ENCODE measurements around the gene C2orf92.

C2orf92 gene

DNA sequence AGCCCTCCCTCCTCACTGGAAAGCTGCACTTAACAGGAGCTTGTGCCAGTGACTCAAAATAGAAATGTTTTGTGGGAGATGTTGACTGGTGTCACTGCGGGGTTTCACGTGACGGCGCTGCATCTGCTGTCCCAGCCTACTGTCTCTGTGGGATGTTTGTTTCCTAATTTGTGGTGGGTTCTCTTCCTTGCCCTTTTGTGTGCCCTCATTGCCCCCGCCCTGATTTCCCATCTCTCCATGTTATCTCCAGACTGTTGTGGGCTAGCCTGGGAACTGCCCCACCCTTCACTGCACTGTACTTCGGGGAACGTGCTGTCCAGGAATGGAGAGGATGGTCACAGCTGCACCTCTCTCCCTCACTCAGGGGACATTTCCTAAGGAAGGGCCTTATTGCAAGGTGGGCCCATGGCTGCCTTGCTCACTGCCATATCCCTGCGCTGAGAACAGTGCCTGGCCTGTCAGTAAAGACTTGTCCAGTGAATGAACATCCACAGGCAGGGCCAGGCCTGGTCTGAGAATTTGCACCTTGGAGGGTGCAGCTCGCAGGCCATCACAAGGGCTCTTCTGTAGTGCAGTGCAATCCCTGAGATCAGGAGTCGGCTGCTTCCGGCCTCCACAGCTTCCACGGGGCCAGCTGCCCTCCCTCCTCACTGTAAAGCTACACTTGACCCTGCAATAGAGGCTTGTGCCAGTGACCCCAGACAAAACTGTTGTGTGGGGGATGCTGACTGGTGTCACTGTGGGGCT lies 61.9 kb downstream of the C2orf92 start:
- CTCF ChIA-PET, result no interaction called here

DNA sequence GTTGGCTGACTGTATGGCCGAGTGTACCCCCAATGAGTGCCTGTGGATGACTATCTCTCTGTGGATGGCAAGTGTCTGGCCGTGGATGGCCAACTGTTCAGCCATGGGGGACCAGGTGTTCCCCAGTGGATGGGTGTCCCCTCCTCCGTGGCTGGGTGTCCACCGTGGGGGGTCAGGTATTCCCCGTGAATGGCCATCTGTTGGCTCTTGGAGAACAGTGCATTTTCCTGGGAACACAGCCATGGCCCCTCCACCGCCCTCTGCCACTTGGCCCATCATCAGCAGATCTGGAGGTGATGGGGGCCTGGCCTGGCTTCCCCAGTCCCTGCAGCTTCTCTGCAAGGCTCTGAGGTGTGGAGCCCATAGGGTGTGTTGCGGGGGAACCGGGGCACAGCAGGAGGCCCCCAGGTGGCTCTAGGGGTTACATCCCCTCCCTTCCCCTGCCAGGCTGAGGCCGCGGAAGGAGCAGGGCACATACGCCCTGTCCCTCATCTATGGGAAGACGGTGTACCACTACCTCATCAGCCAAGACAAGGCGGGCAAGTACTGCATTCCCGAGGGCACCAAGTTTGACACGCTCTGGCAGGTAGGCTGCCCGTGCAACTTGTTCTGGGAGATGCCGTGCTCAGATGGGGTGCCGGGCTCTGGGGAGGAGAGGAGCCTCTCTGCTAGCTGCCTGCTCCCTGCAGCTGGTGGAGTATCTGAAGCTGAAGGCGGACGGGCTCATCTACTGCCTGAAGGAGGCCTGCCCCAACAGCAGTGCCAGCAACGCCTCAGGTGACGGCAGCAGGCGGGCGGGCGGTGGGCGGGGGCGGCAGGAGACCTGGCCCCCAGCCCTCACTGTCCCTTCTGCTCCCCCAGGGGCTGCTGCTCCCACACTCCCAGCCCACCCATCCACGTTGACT lies 63.2 kb downstream of the C2orf92 start:
- no peak for TF ChIP-seq CTBP1 (IDR thresholded peaks at IDR 0.05; ENCODE audit: borderline replicate concordance)
- TF ChIP-seq L3MBTL2 (conservative IDR thresholded peaks at IDR 0.05), result no peak
- TF ChIP-seq TARDBP (IDR thresholded peaks at IDR 0.05), result no peak
- no peak for TF ChIP-seq NFRKB (IDR thresholded peaks at IDR 0.05)
- no peak for TF ChIP-seq FOXA1 (IDR thresholded peaks at IDR 0.05)
- no peak for TF ChIP-seq ZNF384 (IDR thresholded peaks at IDR 0.05)
- no peak for TF ChIP-seq HDGF (IDR thresholded peaks at IDR 0.05; ENCODE audit: borderline replicate concordance)
- no peak for TF ChIP-seq BHLHE40 (IDR thresholded peaks at IDR 0.05; ENCODE audit: borderline replicate concordance)
- no peak for DNase-seq (ENCODE audit: extremely low spot score)
- POLR2A ChIA-PET, result no interaction called here
- CTCF ChIA-PET, result no interaction called here

More for the DNA sequence above, 61.9 kb downstream of the C2orf92 start:
- DNase-seq (ENCODE audit: extremely low spot score), result no peak
- TF ChIP-seq FOXA1 (IDR thresholded peaks at IDR 0.05) (no peak), FOXK2 (IDR thresholded peaks at IDR 0.05) (no peak), SUZ12 (IDR thresholded peaks at IDR 0.05) (no peak), NFRKB (IDR thresholded peaks at IDR 0.05) (no peak), ELF4 (IDR thresholded peaks at IDR 0.05) (no peak), L3MBTL2 (conservative IDR thresholded peaks at IDR 0.05) (no peak), ARNT (IDR thresholded peaks at IDR 0.05) (no peak), HDGF (IDR thresholded peaks at IDR 0.05; ENCODE audit: borderline replicate concordance) (no peak), LEF1 (IDR thresholded peaks at IDR 0.05; ENCODE audit: borderline replicate concordance) (no peak), TARDBP (IDR thresholded peaks at IDR 0.05) (no peak), FOXM1 (IDR thresholded peaks at IDR 0.05; ENCODE audit: borderline replicate concordance) (no peak), ZNF384 (IDR thresholded peaks at IDR 0.05) (no peak), SP1 (IDR thresholded peaks at IDR 0.05) (no peak), CTBP1 (IDR thresholded peaks at IDR 0.05; ENCODE audit: borderline replicate concordance) (no peak), BHLHE40 (IDR thresholded peaks at IDR 0.05; ENCODE audit: borderline replicate concordance) (no peak)
- TF ChIP-seq, protein P1, sequence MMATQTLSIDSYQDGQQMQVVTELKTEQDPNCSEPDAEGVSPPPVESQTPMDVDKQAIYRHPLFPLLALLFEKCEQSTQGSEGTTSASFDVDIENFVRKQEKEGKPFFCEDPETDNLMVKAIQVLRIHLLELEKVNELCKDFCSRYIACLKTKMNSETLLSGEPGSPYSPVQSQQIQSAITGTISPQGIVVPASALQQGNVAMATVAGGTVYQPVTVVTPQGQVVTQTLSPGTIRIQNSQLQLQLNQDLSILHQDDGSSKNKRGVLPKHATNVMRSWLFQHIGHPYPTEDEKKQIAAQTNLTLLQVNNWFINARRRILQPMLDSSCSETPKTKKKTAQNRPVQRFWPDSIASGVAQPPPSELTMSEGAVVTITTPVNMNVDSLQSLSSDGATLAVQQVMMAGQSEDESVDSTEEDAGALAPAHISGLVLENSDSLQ (IDR thresholded peaks at IDR 0.05), result no peak
- POLR2A ChIA-PET, result no interaction called here

DNA sequence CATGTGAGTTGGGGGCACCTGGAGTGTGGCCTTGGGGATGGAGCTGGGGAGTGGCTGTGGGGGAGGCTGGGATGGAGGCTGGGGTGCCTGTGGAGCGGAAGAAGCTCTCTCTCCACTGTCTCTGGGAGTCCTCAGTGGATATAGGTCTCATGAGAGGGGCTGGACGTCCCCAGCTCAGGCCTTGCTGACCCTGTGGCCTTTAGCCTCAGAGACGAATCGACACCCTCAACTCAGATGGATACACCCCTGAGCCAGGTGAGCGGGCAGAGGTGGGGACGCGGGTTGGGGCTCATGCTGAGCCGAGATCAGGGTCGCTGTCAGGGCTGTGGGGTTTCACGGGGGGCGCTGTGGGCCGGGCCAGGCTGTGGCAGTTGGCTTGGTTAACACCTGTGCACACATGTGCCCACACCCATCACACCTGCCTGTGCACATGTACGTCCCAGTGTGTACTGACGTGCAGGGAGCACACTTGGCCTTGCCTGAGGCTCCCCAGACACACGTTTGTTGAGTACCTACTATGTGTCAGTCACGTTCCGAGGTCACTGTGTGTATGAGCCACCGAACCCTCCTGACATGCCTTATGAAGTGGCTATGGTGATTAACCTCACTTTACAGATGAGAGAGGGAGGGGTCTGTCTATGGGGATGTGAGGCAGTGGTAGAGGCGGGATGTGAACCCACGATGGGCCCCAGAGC lies 64.0 kb downstream of the C2orf92 start:
- POLR2A ChIA-PET, result no interaction called here
- no peak for DNase-seq (ENCODE audit: extremely low spot score)
- CTCF ChIA-PET, result no interaction called here
- TF ChIP-seq TARDBP (IDR thresholded peaks at IDR 0.05), result no peak
- no peak for TF ChIP-seq L3MBTL2 (conservative IDR thresholded peaks at IDR 0.05)
- TF ChIP-seq CTBP1 (IDR thresholded peaks at IDR 0.05; ENCODE audit: borderline replicate concordance), result no peak
- TF ChIP-seq, protein P1 (IDR thresholded peaks at IDR 0.05), result no peak
- no peak for TF ChIP-seq LEF1 (IDR thresholded peaks at IDR 0.05; ENCODE audit: borderline replicate concordance)
- TF ChIP-seq SP1 (IDR thresholded peaks at IDR 0.05), result no peak
- TF ChIP-seq BHLHE40 (IDR thresholded peaks at IDR 0.05; ENCODE audit: borderline replicate concordance), result no peak
- TF ChIP-seq FOXA1 (IDR thresholded peaks at IDR 0.05), result no peak
- no peak for TF ChIP-seq ARNT (IDR thresholded peaks at IDR 0.05)
- no peak for TF ChIP-seq HDGF (IDR thresholded peaks at IDR 0.05; ENCODE audit: borderline replicate concordance)
- no peak for TF ChIP-seq ZNF384 (IDR thresholded peaks at IDR 0.05)
- TF ChIP-seq SUZ12 (IDR thresholded peaks at IDR 0.05), result no peak
- TF ChIP-seq FOXM1 (IDR thresholded peaks at IDR 0.05; ENCODE audit: borderline replicate concordance), result no peak
- TF ChIP-seq NFRKB (IDR thresholded peaks at IDR 0.05), result no peak

DNA sequence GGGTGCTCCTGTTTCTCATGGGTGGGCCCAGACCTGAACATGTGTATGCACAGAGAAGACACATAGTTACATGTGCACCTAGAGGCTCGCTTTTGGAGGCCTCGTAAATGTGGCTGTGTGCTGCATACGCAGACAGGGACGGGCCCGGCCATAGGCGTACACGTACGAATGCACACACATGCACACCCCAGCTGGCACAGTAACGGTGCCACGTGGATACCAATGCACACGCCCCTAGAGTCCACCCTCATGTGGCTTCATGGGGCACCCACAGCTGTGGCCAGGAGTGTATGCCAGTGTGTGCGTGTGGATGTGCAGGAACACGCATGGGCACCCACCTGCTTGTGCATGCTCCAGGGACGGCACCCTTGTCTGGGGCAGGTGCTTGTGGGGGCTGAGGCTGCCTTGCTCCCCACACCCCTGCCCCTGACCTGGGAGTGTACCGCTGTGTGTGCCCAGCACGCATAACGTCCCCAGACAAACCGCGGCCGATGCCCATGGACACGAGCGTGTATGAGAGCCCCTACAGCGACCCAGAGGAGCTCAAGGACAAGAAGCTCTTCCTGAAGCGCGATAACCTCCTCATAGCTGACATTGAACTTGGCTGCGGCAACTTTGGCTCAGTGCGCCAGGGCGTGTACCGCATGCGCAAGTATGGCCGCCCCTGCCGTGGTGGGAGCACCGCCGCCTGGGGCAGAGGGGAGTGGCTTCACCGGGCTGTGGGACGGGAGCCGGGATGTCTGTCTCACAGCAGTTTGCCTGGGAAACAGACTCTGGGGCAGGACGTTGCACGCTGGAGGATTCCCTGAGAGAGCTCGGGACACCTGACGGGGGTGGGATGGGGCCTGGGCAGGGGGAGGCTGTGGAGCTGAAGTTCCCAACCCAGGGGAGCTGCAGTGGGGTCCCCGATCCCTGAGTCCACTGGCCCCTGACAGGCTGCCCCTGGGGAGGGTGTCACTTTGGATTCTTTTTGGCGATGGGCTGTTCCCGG lies 64.8 kb downstream of the C2orf92 start:
- CTCF ChIA-PET, result no interaction called here
- TF ChIP-seq FOXA1 (IDR thresholded peaks at IDR 0.05) (no peak), SP1 (IDR thresholded peaks at IDR 0.05) (no peak), HDGF (IDR thresholded peaks at IDR 0.05; ENCODE audit: borderline replicate concordance) (no peak), TARDBP (IDR thresholded peaks at IDR 0.05) (no peak), ARNT (IDR thresholded peaks at IDR 0.05) (no peak), SUZ12 (IDR thresholded peaks at IDR 0.05) (no peak), FOXM1 (IDR thresholded peaks at IDR 0.05; ENCODE audit: borderline replicate concordance) (no peak), BHLHE40 (IDR thresholded peaks at IDR 0.05; ENCODE audit: borderline replicate concordance) (no peak), L3MBTL2 (conservative IDR thresholded peaks at IDR 0.05) (no peak)
- POLR2A ChIA-PET, result no interaction called here
- DNase-seq (ENCODE audit: extremely low spot score), result no peak

DNA sequence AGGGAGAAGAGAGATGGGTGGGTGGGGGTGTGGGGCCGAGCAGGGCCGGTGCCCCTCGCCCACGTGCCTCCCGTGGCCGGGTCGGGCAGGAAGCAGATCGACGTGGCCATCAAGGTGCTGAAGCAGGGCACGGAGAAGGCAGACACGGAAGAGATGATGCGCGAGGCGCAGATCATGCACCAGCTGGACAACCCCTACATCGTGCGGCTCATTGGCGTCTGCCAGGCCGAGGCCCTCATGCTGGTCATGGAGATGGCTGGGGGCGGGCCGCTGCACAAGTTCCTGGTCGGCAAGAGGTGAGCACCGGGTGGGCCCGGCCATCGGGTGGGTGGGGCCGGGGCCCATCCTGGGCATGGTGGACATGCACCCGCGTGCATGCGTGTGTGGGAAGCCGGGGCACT lies 65.6 kb downstream of the C2orf92 start:
- CTCF ChIA-PET, result no interaction called here
- POLR2A ChIA-PET, result no interaction called here
- TF ChIP-seq CTBP1 (IDR thresholded peaks at IDR 0.05; ENCODE audit: borderline replicate concordance), result no peak
- no peak for TF ChIP-seq ELF4 (IDR thresholded peaks at IDR 0.05)
- TF ChIP-seq SUZ12 (IDR thresholded peaks at IDR 0.05), result no peak
- no peak for DNase-seq (ENCODE audit: extremely low spot score)

Data from HEK293T (cell line).